ENCODE results near the gene EFNA5.

Gene EFNA5

DNA sequence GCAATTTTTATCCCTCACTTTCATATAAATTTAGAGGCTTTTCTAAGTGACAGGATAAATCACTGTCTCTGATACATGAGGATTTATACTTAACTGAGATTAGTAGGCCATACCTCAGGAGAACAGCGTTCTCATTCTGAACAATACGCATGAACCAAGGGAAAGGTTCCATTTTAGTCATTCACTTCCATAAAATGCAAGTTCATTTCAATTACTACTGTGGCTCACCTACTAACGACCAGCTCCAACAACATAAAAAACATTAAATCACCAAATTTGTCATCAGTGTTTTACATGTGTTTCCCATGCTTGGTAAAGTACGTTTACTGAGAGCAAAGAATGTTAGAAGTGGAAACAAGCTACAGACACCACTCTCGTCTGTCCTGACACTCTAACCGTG is 67.4 kb downstream of the EFNA5 start:
- DNase-seq (ENCODE audit: low read depth in 2 of 2): no peak

DNA sequence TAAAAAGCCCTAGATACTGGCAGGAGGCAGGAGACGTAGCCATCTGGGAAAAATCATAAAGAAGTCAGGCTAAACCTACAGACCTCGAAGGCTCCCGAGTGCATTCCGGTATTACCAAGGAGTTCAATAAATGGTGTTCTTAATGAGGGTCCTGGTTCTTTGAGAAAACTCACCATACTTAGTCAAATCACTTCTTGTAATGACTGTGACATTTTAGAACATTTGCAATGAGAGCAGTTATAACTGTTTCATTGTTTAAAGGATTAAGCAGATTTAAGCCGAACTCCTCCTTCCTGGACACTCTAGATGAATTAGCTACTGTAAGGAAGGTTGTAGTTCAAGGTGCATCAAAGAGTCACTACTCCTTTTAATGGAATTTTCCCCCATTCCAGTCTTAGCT is 67.8 kb downstream of the EFNA5 start:
- DNase-seq (ENCODE audit: low read depth in 2 of 2): no peak

DNA sequence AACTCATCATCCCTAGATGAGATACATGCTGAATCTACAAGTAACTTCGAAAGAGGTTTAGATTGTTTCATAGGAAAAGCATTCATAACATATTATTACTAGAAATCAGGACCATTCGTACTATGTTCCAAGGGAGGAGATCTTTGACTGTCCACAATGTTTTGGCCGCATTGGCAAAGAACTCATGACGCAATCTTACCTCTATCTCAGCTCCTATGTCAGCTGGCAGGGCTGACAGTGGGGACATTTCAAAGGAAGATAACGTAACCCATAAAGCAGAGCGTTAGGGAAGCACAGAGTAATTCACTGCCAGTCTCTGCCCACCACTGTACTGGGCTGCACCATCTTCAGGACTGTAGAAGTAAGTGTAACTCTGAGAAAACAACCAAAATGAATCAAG is 69.7 kb downstream of the EFNA5 start:
- DNase-seq (ENCODE audit: low read depth in 2 of 2): no peak

DNA sequence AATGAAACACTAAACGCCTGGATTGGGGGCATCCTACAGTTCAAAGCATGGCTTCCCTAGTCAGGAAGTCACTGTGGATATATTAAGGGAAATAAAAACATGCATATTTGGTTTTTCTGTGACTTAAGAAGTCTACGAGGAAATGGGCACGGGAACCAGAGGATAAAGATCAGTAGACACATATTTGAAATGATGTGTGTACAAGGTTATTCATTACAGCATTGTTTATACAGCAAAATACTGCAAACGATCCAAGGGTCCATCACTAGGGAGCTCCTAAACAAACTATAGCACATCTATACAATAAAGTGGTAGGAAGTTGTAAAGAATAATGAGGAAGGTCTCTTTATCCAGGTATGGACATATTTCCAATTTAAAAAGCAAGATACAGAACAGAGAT is 71.8 kb downstream of the EFNA5 start:
- DNase-seq (ENCODE audit: low read depth in 2 of 2): no peak

DNA sequence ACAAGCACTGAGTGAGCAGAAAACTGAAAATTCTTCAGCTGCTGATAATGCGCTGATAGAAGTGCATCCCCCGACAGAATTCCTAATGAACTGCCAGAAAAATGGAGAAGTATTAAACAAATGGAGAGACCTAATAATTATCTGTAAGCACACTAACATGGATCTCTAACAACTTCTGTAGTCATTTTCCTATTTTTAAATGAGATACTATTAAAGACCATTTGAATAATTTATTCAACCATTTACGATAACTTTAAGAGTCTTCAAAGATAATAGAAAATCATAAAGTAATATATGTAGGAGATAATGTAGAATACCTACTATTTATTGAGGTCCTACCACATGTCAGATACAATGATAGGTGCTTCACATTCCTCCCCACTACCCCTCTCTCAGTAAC is 72.9 kb downstream of the EFNA5 start:
- no peak for DNase-seq (ENCODE audit: low read depth in 2 of 2)

DNA sequence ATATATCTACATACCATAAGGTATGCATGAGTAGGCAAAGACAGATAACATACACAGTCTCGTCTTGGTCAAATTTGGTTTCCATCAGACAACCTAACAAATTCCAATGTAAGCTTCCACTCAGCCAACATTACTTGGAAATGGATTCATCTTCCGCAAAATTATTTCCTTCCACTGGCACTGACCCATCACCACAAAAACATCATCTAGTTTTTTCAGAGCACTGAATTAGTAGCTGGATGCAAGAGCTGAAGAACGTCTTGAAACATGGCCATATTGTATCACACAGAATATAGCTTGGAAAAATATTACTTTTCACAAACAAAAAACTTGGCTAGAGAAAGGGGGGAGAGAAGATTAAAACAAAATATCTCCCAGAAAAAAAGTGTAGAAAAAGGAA is 73.5 kb downstream of the EFNA5 start:
- DNase-seq (ENCODE audit: low read depth in 2 of 2): no peak

DNA sequence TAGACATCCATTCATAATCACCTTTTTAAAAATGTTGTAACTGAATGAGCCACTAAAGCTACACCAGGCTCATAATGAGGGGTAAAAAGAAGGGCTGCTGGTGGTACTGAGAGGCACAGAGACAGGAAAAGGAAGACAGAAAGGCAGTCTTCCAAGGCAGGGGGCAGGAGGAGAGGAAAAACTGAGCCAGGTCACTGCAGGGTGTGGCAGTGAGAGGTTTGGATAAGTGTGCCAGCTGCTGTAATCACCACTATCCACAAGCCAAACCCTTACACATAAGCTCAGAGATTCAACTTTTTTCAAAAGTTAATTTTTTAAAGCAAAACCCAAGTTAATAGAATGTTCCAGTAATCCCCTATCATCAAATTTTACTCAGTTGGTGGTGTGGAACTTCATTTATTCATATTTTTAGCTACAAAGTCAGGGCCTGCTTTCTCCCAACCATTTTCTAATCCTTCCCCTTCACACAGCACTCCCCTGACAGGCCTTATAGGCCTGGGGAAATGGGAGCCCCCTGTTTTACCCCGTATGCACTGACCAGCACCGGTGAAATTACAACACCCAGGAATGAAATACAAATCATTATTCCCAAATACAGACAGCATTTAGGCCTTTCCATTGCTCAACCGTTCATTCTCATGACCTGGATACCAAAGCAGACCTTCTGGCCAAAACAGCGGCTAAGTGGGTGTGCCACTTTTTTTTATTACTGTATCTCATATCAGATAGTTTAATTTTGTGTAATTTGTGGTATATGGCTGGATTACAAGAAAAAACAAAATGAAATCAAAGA is 76.3 kb downstream of the EFNA5 start:
- no peak for DNase-seq (ENCODE audit: low read depth in 2 of 2)

DNA sequence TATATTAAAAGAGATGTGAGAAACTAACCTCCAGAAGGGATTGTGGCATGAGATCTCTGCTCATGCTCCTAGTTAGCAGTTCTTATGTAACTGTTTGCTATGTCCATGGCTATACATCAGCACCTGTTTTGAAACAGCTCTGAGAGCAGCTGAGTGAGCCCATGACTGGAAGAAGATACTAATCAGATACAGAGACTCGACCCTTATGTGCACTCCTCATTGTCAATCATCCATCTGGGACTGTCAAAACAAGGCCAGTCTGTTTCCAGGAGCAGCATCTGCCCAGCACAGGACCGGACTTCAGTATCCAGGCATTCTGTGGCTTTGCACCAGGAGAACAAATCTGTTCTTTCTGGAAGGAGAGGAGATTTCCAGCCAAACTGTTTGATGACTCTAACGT is 77.7 kb downstream of the EFNA5 start:
- DNase-seq (ENCODE audit: low read depth in 2 of 2): no peak

DNA sequence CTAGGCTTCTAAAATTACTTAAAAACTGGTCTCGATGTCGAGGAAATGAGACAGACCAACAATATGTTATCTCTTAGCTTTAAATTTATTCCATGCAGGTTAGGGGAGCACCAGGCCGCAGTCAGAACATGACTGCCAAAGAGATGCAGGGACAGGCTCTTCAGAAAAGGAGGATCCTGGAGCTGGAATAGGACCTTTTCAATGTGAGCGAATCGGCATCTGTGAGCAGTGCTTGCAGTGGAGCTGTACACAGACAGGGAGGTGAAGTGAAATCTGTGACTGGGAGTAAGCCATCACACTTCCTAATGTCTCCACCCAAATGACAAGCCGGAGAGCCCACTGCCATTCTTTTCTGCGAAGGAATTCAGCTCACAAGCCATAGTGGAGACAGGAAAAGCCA is 78.2 kb downstream of the EFNA5 start:
- no peak for DNase-seq (ENCODE audit: low read depth in 2 of 2)

DNA sequence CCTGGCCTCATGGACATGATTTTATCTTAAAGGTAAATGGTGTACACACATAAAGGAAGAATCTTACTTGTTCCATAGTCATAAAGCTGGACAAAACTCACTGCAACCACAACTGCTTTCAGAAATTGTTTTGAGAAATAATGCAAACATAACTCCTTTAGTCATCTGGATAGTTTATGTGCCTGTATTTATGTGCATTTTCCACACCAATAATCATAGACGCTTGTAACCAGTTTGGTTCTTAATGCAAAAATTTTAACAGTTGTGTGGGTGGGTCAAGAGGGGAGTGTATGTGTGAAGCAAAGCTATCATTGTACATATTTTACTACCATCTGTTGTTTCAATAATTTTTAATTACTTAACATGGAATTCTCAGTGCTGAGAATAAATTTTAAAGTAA is 80.1 kb downstream of the EFNA5 start:
- DNase-seq (ENCODE audit: low read depth in 2 of 2): no peak

DNA sequence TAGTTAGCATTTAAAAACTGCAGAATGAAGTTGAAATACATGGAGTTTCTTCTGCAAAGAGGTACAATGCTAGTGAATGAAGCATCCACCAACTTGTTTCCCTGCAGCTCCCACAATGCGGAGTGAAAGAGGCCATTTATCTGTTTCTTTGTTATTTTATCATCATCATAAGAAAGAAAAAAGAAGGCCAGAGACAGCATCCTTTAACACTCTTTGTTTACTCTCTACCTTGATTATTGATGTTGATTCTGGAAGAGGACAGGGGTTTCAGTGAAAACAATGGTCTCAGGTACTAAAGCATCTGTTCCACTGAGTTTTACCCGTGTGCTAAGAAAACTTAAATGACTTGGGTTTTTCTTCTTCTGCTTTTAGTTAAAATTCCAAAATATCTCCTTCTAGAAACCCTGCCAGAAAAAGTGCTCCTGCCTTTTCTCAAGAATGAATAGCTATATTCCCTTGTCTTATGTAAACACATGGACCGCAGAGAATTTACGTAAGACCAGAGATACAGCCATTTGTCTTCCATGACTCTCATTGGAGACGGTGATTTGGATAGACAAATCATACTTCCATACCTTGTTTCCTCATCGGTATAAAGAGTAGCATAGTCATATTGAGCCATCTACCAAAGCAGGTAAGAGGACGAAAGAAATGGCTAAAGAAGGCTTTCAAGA is 81.1 kb downstream of the EFNA5 start:
- DNase-seq (ENCODE audit: low read depth in 2 of 2): no peak

DNA sequence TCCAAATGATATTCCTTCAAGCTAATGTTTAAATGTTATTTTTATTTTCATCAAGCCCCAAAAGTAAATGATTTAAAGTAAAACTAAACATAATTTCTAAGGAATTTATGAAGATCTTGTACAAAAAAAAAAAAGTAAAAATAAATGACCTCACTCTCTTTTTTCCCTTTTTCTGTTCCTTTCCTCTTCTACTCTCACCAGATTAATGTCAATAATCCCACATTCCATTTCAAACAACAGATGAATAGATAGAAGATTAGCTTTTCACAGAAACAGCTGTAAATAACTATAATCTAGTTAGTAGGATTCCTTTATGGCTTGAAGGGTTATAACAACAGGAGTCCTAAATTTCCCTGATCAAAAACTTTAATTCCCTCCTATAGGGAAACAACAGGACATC is 88.1 kb downstream of the EFNA5 start:
- DNase-seq (ENCODE audit: low read depth in 2 of 2): no peak

DNA sequence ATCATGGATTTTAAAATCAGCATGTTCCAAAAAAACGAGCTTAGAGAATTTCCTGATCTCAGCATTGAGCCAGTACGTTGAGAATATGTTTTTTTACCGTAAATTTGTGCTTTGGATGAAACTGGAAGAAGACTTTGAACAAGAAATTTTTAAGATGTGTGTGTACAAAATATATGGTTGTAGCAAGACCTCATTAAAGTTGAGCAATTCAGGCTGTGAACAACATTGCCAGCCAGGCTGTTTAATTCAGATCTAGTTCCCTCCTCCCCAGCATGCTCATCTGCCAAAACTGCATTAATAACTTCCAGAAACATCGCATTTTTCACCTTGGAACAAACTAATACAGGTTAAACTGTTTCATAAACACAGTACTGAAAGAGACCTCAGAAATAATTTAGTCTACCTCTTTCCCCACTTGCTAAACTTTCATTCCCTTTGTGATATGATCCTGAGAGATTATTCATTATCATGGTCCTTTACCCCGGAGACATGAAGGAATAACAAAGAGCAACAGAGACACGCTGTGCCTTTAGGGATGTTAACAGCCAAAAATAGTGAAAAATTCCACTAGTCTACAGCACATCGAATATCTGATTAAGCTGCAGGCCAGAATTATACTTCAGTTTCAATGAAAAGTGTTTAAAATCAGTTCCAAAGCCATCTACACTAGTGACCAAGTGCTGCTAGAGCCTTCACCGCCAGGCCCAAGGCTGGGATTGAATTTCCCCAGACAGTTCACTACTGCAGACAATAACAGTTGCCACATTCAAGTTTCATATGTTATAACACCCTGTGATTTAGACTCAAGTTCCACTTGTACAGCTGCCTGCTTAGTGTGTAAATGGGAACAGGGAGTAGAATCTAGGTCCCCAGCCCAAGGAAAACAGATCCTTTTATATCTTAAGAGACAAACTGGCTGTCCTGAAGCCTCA is 89.6 kb downstream of the EFNA5 start:
- no peak for DNase-seq (ENCODE audit: low read depth in 2 of 2)

DNA sequence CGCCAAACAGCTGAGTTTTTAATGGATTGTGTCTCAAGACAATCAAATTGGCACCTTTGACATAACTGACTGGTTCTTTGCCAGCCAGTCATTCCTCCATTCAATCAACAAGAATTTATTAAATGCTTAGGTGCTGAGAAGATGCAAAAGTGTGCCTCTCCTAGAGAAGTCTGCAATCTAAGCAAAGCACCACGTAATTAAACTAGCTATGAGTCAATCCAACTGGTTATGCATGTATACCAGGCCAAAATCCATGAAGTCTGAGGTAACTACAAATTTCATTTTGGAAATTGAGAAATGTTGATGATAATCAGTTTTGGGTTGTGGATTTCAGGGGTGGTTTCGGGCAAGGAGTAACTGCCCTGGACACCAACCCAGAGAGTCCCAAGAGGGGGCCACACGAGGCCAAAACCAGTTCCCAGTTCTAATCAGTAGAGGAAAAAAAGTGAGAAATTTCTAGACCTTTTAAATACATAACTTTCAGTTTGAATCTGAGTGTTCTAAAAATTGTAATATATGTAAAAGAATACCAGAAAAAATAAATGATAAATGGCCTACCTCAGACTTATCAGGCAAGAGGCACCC is 92.6 kb downstream of the EFNA5 start:
- no peak for DNase-seq (ENCODE audit: low read depth in 2 of 2)

DNA sequence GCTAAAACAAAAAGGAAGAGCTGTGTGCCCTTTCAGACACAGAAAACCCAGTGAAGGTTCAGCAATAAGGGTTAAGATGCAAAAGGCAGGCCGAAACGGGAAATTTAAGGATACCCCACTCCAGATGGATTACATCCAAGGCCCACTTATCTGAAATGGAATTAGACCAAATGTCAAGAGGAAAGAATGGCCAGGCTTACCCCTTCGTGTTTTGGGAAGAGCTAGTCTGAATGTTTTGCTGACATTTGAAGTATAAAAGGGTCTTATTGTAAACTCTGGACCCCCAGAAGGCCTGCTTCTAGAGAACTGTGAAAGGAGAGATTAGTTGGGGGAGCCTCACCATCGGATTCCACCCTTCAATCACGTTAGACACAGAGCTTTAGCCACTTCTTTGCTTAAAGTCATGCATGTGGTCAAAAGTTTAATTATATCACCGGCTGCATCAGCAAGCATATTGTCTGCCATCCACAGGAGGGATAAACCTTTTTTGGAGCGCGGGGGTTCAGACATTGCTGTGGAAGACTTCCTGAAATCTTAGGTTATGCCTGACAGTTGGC is 93.3 kb downstream of the EFNA5 start:
- no peak for DNase-seq (ENCODE audit: low read depth in 2 of 2)

DNA sequence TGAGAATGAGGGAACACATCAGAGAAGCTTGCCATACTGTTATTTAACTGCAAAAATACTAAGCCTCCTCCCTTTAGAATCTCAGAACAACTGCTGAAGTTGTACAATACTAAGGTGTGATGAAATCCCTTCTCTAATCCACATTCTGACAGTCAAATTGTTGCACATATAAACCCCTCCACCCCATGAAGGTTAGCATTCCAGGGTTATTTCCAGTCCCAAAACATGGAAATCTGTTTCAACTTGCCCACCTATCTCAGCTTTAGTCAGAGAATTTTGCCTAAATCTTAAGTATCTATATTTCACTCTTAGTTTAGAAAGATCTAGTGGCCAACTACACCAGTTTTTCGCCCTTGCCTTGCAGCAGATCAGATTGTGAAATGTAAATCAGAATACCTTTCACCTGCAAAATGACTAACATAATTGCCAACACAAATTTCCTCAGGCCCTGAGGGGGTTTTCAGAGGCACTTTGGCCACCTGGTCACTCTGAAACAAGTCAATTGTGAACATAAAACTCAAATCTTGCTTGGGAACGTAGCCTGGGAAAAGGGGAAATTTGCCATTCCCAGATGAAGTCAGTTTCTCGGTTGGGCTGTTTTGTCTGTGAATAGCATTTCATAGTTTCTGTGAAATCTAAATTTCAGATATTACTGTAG is 93.9 kb downstream of the EFNA5 start:
- no peak for DNase-seq (ENCODE audit: low read depth in 2 of 2)

DNA sequence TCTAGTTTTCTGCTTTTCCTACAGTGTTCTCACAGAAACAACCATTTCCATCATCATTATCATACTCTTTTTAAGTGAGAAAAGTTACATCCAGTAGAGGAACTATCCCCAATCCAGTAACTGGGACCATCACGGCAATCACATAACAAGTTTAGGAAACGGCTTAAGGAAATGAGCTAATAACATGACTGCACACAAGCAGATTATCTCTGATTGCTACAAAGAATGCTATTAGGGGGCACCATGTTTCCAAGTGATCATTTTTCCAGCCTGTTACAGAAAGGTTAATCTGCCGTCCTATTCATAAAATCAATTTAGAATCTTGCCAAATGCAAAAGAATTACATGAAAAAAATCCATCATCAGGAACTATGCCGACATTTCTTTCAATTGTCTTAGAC is 94.6 kb downstream of the EFNA5 start:
- no peak for DNase-seq (ENCODE audit: low read depth in 2 of 2)

DNA sequence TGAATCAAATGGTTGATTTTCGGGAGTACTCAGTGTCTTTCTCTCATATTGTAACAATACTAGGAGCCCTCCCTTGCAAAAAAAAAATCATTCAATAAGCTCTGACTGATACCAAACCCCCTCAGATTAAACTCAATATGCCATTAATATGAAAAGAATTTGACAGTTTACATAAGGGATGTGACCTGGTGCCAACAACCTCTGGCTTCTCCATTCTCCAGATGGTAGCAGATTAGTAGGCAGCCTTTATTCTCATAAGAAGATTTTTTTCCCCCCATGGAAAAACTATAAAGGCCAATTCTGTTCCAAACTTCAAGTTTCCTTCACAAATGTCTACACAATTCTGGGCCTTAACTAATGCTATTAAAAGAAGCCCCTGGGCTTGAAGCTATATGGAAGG is 96.5 kb downstream of the EFNA5 start:
- DNase-seq (ENCODE audit: low read depth in 2 of 2): no peak

DNA sequence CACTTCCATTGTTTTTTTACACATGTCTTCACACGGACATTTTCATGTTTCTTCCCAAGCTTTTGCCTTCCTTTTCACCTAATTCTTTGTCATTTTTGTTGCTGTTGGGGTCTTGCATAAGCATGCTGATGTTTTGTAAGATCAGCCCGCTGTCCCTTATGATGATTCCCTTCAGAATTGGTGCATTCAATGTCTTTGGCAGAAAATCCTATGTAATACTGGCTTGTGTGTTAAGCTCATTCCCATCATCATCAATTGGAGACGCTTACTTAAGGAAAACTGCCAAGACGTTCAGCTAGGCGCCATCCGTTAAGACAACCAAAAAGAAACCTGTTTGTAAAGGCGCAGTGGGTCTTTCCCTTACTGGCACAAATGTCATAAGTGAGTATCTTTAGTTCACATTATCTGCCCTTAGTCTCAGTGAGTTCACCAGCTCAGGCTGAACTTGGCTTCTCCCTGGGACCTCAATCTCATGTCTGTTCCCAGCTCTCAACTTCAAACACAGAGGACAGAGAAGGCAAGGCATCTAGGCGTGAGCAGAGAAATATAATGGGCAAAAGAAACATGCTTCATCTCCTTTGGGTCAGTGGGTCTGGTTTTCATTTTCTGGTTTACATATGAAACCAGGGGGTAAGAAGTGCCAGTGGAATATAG is 97.9 kb downstream of the EFNA5 start:
- no peak for DNase-seq (ENCODE audit: low read depth in 2 of 2)

DNA sequence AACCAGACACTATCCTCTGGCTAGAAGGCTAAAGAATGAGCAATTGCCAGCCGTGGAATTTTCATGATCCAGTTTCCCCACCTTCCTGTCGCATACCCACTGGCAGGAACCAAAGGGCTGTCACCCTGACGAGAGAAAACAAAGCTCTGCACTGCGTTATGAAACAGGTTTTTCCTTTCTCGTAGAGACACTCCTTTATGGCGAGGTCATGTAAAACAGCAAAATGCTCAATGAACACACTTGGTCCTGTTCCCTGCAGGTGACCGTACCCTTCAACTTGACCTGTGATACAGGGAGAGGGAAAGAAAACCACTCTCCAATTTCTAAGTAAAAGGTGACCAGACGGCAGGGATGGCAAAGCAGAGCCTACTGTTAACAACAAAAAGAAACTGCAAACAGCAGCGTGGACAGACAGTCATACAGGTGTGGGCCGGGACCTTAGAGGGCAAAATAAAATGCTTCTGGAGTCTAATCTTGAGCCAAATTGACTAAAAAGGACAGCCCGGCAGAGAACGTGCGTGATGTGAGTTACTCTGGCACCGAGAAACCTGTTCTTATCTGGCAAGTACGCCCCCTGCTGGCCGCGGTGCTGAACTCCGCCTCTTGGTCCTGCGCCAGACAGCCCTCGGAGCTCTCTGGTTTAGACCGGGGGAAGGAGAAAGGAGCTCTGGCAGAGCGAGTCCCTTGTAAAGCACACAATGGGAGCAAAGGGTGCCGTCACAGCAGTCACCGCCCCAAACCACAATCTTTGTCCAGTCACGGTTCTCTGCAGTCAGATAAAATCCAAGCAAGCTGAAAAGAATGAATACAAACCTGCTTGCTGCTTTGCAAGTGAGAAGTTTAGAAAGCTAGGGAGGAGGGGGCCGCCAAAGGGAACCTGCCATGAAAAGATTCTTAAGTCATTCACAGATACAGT is 98.9 kb downstream of the EFNA5 start:
- peak; percentile 70 to 76 for DNase-seq (ENCODE audit: low read depth in 2 of 2)

Measured in activated CD8-positive, alpha-beta memory T cell treated with anti-CD3 and anti-CD28 coated beads for 4 hours (primary cell).